ENCODE measurements around the gene HBQ1.
A peak's percentile ranks its signal among the peaks of the same experiment; 100 is the strongest.
"Not testable (repeated sequence)": the region's sequence is repeated elsewhere in the genome, so short reads cannot be mapped to it uniquely, and the experiment has no call there.

The HBQ1 gene

DNA sequence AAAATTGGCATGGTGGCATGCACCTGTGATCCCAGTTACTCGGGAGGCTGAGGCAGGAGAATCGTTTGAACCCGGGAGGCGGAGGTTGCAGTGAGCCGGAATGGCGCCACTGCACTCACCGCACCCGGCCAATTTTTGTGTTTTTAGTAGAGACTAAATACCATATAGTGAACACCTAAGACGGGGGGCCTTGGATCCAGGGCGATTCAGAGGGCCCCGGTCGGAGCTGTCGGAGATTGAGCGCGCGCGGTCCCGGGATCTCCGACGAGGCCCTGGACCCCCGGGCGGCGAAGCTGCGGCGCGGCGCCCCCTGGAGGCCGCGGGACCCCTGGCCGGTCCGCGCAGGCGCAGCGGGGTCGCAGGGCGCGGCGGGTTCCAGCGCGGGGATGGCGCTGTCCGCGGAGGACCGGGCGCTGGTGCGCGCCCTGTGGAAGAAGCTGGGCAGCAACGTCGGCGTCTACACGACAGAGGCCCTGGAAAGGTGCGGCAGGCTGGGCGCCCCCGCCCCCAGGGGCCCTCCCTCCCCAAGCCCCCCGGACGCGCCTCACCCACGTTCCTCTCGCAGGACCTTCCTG, at the start of gene HBQ1:
TSS of gene HBQ1 (plus strand) at position 359 of the 575 bp plus-strand sequence. CDS start at position 387, 28 bp downstream.
- peak in 1 of 2 donors; percentile 48 for DNase-seq (ENCODE audit: low read depth in 2 of 2)

DNA sequence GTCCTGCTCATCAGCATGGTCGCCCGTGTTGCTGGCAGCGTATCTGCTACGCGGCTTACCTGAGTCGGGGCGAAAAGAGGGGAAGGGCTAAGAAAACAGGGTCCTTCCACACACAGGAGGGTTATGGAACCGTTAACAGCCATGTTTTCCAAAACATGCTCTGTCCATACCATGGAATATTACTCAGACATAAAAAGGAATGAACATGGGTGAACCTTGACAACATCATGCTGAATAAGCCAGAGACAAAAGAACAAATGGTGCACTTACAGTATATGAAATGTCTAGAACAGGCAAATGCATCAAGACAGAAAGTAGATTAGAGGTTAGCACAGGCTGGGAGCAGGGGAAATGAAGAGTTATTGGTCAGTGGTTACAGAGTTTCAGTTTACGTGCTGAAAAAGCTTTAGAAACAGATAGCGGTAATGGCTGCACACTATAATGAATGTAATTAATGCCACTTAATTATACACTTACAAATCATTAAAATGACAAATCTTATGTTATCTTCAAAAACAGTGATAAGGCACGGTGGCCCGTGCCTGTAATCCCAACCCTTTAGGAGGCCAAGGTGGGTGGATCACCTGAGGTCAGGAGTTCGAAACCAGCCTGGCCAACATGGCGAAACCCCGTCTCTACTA, 49.6 kb upstream of the HBQ1 start:
- no peak for DNase-seq (ENCODE audit: low read depth in 2 of 2)

DNA sequence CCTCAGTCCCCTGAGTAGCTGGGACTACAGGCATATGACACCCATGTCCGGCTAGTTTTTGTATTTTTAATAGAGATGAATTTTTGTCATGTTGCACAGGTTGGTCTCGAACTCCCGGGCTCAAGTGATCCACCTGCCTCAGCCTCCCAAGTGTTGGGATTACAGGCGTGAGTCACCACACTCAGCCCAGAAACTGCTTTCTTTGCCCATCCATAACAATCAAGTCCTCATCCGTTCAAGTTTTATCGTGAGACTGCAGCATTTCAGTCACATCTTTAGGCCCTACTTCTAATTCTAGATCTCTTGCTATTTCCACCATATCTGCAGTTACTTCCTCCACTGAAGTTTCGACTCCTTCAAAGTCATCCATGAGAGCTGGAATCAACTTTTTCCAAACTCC, 48.1 kb upstream of the HBQ1 start:
- DNase-seq (ENCODE audit: low read depth in 2 of 2), result no peak

DNA sequence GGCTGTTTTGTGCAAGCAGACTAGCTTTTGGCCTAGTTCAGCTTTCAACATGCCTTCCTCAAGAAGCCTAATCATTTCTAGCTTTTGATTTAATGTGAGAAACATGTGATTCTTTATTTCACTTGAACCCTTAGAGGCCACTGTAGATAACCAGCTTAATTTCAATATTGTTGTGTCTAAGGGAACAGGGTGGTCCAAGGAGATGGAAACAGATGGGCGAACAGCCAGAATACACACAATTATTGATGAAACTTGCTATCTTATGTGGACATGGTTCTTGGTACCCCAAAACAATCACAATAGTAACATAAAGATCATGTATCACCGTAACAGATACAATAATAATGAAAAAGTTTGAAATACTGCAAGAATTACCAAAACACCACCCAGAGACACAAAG, 46.5 kb upstream of the HBQ1 start:
- no peak for DNase-seq (ENCODE audit: low read depth in 2 of 2)

DNA sequence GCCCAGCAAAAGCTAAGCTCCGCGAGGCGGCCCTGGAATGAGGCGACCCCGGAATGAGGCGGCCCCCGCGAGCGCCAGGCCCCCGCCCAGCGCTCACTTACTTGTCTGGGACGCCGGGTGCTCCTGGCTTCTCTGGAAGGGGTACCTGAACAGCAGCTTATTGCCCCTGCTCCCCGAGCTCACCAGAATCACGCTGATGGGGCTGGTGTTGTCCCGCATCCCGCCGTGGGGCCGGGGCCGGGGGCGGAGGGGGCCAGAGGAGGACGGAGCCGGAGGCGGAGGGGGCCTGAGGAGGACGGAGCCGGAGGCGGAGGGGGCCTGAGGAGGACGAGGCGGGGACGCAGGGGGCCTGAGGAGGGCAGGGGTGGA, 42.2 kb upstream of the HBQ1 start:
- peak in 1 of 2 donors; percentile 23 for DNase-seq (ENCODE audit: low read depth in 2 of 2)

DNA sequence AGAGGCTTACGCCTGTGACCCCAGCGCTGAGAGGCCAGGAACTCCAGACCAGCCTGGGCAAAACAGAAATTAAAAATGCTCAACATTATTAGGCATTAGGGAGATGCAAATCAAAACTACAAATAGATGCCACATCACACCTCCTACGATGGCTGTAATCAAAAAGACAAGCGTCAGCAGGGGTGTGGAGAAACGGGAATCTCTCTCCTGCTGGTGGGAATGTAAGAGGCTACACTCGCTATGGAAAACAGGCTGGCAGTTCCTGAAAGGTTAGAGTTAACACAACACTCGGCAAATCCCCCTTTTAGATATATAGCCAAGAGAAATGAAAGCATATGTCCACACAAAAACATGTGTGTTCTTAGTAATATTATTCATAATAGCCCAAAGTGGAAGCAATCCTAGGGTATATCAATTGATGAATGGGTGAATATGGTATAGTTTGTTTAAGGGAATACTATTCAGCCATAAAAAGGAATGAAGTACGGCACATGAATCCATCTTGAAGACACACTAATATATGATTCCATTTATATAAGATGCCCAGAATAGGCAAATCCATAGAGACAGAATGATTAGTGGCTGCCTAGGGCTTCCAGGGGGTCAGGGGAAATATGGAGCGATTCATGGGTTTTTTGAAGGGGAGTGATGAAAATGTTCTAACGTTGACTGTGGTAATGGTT, 39.9 kb upstream of the HBQ1 start:
- DNase-seq (ENCODE audit: low read depth in 2 of 2), result no peak

DNA sequence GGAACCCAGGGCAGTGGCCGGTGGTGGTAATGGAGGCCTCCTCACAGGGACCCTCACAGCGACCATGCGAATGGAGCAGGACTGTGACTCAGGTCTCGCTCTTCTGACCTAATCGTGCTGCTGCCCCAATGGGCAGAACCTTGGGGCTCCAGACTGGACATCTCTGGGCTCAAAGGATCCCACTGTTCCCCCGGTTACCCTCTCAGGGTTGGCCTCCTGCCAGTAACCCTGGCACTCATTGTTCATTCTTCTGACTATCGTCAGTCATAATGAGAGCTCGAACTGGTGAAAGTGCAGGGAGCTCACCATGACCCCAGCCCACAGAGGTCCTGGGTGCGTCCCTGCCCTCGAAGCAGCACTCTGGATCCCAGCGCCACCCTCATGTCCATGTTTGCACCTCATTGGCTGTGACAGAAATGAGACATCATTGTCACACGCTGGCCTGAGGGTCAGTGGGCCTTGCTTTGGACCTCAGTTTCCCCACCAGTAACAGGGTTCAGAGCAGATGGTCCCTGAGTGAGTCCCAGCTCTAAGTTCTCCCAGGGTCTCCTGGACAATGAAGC, 37.8 kb upstream of the HBQ1 start:
- DNase-seq (ENCODE audit: low read depth in 2 of 2), result no peak

DNA sequence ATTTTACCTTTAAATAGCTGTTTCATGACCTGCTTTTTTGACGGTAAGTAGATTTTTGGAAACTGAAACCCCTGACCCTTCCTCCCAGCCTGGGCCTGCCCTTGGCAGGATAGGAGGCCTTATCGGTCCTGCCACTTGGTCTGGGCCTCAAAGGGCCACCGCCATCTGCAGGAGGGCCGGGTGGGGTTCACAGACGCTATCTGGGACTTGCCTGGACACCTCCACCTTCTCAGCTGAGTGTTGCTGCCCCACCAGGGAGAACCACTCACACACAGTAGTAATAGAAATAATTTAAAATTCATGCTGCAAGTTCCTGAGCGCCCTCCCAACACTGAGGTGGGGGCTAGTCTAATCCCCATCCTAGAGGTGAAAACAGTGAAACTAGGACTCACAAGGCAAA, 37.2 kb upstream of the HBQ1 start:
- no peak for DNase-seq (ENCODE audit: low read depth in 2 of 2)

DNA sequence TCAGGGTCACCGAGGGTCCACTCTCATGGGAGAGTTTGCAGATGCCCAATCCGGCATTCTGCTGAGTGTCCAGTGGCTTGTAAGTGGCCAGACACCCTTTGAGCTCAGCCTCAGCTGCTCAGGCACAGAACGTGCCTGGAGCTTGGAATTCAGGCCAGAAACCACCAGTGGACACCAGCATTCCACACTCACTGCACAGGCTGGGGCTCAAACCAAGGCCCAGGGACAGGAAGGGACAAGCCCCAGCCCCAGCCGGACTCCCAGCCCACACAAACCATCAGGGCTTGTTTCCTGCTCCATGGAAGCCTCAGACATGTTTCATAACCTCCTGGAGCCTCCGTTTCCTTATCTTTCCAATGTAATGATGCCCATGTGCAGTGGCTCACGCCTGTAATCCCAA, 36.8 kb upstream of the HBQ1 start:
- DNase-seq (ENCODE audit: low read depth in 2 of 2), result no peak

DNA sequence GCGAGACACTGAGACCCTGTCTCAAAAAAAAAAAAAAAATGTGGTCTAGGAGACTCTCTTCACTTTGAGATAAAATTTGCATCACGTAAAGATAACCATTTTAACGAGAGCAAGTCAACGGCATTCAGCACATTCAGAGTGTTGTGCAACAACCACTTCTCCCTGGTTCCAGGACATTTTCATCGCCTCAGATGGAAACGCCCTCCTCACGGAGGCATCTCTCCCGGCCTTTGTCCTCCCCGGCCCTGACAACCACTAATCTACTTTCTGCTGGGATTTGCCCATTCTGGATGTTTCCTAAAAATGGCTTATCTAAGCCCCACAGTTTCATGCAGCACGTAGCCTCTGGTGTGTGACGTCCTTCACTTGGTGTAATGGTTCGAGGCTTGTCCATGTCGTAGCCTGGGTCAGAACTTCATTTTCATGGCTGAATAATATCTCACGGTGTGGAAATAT, 35.4 kb upstream of the HBQ1 start:
- DNase-seq (ENCODE audit: low read depth in 2 of 2), result no peak

DNA sequence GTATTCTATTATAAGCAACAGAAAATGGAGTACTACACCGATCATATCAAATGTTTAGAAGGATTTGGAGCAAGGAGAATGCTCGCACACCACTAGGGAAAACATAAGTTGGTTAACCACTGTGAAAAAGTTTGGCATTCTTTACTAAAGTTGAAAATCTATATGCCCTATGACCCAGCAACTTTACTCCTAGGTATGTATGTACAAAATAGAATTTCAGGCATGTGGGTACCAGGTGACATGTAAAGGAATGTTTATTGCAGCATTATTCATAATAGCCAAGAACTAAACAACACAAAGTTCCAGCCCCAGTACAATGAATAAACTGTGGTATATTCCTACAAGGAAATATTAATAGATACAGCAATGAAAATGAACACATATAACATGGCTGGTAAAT, 33.6 kb upstream of the HBQ1 start:
- no peak for DNase-seq (ENCODE audit: low read depth in 2 of 2)

DNA sequence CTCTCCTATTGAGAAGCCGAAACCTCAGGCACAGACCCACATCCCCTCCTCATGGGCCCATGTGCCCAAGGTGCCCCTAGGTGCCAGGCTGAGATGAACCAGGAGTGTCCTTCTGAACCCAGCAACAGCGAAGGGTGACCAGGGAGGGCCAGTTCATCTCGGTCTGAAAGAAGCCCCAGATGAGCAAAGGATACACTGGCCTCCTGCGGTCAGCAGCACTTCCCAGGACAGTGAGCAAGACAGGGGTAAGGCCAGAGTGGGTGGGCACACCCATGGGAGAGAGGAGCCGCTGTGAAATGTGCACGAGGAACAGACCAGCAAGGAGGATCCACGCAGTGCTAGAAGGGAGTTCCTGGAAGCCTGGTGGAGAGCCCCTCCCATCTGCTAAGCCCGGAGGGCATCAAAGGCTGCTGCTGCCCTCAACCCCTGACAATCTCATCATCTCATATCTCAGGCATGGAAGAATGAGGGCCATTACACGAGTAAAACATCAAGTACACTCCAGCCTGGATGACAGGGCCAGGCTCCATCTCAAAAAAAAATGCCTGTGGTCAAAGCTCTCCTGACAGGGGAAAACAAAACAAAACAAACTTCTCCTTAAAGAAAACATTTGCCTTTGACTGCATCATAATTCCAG, 31.1 kb upstream of the HBQ1 start:
- DNase-seq (ENCODE audit: low read depth in 2 of 2), result no peak

DNA sequence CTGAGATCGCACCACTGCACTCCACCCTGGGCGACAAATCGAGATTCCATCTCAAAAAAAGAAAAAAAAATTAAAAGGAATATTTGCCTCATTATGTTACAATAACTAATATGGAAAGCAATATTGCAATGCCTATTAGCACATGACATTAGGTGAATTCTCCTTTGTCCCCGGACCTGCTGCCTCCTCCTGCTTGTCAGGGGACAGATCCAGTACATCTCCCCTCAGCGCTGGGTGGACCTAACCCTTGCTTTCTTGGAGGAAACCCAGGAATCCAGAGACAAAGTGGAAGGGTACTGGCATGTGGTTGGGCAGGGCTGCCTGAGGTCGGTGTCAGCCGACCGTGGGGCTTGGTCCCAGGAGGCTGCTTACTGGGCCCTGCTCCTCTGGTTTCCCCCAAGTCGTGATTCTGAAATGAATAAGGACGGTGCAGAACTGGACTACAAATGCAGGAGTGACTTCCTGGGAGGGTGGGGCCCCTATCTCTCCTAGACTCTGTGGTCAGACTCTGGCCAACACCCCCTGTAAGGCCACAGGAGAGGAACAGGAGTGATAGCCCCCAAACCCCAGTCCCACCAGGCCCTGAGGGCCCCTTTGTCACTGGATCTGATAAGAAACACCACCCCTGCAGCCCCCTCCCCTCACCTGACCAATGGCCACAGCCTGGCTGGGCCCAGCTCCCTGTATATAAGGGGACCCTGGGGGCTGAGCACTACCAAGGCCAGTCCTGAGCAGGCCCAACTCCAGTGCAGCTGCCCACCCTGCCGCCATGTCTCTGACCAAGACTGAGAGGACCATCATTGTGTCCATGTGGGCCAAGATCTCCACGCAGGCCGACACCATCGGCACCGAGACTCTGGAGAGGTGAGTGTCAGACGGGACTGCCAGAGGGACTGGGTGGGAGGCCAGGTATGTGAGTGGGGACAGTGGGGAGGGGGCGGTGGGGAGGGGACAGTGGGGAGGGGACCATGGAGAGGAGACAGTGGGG, 27.8 kb upstream of the HBQ1 start, which contains the start of gene HBZ:
TSS of gene HBZ (plus strand) at position 504 of the 988 bp plus-strand sequence. CDS start at position 770, 266 bp downstream.
- no peak for DNase-seq (ENCODE audit: low read depth in 2 of 2)

DNA sequence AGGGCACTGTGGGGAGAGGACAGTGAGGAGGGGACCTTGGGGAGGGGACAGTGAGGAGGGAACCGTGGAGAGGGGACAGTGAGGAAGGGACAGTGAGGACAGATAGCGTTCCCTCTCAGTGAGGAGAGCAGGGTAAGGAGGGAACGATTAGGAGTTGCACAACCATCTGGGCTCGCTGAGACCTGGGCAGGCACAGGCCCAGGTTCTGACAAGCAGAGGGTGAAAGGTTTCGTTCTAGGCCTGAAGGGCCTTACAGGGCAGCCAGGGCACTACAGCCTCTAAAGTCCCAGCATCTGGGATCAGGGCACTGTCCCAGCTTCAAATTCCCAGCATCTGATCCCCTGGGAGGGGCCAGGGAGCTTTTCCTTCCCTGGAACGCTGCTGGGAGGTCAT, 27.1 kb upstream of the HBQ1 start:
- DNase-seq (ENCODE audit: low read depth in 2 of 2), result not testable (repeated sequence)

DNA sequence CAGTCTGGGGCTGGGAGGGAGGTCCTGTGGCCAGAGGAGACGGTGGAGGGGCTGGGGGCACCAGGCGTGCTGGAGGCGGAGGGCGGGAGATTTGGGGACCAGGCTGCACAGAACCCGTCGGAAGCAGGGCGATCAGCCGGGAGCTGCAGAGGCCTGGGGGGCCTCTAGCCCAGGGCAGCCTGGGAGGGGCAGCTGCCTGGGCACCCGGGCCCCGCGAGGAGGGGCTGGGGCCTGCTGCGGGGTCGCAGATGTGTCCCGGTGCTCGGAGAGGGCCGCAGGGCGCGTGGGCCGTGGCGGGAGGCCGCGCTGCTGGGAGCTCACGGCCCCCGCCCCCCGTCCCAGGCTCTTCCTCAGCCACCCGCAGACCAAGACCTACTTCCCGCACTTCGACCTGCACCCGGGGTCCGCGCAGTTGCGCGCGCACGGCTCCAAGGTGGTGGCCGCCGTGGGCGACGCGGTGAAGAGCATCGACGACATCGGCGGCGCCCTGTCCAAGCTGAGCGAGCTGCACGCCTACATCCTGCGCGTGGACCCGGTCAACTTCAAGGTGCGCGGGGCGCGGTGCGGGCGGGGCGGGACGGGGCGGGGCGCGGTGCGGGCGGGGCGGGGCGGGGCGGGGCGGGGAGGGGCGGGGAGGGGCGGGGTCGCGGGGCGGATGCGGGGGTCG, 26.6 kb upstream of the HBQ1 start:
- not testable (repeated sequence) for DNase-seq (ENCODE audit: low read depth in 2 of 2)

DNA sequence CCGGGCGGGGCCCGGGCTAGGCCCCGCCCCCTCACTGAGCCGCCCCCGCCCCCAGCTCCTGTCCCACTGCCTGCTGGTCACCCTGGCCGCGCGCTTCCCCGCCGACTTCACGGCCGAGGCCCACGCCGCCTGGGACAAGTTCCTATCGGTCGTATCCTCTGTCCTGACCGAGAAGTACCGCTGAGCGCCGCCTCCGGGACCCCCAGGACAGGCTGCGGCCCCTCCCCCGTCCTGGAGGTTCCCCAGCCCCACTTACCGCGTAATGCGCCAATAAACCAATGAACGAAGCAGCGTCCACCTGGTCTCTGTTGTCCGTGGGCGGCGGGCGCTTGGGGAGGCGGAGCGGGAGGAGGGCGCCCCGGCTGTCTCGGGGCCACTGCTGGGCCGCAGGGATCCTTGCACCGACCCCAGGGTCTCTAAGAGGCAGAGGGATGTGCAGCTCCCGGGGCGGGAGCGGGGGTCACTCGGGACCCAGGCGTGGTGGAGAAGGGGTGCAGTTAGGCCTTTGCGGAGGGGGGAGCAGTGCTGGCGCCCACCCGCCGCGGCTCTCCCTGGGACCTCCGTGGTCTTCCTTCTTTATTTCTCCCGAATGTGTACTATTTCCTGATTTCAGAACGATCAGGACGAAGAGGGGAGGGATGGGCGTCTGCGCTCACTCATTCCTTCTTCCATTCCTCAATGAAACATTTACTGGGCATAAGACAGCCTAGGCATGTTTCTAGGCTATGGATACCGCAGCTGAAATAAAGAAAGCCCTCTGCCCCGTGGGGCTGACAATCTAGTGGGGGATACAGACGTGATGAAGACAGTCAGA, 25.8 kb upstream of the HBQ1 start:
- no peak for DNase-seq (ENCODE audit: low read depth in 2 of 2)

DNA sequence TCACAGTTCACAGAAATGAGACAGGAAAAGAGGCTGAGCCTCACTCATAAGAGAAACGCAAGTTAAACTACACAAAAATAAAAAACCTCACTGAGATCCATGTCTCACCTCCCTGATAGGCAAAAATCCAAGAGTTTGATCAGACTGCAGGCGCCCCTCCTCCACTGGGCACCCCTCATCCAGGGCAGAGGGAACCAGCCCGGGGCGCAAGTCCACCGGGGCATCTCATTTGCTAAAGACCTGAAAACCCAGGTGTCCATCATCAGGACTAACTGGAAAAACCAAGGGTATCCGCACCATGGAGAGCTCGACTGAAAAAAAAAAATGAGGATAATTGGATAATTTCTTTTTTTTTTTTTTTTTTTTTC, 25.2 kb upstream of the HBQ1 start:
- DNase-seq (ENCODE audit: low read depth in 2 of 2), result no peak

DNA sequence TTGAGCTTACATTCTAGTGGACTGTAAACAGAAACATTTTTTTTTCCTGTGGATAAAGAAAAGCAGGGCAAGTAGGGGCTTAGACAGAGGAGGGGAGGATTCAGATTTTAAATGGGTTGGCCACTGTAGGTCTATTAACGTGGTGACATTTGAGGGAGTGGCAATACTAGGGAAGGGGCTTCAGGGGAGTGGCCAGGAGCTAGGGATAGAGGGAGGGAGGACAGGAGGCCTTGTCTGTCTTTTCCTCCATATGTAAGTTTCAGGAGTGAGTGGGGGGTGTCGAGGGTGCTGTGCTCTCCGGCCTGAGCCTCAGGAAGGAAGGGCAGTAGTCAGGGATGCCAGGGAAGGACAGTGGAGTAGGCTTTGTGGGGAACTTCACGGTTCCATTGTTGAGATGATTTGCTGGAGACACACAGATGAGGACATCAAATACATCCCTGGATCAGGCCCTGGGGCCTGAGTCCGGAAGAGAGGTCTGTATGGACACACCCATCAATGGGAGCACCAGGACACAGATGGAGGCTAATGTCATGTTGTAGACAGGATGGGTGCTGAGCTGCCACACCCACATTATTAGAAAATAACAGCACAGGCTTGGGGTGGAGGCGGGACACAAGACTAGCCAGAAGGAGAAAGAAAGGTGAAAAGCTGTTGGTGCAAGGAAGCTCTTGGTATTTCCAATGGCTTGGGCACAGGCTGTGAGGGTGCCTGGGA, 21.0 kb upstream of the HBQ1 start:
- no peak for DNase-seq (ENCODE audit: low read depth in 2 of 2)

DNA sequence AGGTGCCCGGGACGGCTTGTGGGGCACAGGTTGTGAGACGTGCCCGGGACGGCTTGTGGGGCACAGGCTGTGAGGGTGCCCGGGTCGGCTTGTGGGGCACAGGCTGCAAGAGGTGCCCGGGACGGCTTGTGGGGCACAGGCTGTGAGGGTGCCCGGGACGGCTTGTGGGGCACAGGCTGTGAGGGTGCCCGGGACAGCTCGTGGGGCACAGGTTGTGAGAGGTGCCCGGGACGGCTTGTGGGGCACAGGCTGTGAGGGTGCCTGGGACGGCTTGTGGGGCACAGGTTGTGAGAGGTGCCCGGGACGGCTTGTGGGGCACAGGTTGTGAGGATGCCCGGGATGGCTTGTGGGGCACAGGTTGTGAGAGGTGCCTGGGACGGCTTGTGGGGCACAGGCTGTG, 20.0 kb upstream of the HBQ1 start:
- DNase-seq (ENCODE audit: low read depth in 2 of 2), result not testable (repeated sequence)

Measured in stimulated activated CD8-positive, alpha-beta memory T cell treated with anti-CD3 and anti-CD28 coated beads, Interleukin-2, amount 100 ng/mL, for 48 hours (primary cell).